ENCODE results near the gene SYT1.

- TF ChIP-seq CTCF (conservative IDR thresholded peaks at IDR 0.05; ENCODE audit: low read depth, low read length) (no peak), EZH2 (IDR thresholded peaks at IDR 0.05; ENCODE audit: borderline replicate concordance, low read depth, low read length, poor library complexity, severe bottlenecking) (no peak)
These were observed 6.0 kb downstream of the SYT1 start for GRCh38 chr12:78870539-78870938.

All from A673 (cell line).